Measurements from ENCODE around the gene RBCK1. TPM values are rescaled to one million over a fixed set of nuclear protein-coding genes. Genes with fewer than 3 reads are reported as not detected.

The RBCK1 gene
- total RNA-seq, 1 experiment from 2014 or later, result 115 TPM

DNA sequence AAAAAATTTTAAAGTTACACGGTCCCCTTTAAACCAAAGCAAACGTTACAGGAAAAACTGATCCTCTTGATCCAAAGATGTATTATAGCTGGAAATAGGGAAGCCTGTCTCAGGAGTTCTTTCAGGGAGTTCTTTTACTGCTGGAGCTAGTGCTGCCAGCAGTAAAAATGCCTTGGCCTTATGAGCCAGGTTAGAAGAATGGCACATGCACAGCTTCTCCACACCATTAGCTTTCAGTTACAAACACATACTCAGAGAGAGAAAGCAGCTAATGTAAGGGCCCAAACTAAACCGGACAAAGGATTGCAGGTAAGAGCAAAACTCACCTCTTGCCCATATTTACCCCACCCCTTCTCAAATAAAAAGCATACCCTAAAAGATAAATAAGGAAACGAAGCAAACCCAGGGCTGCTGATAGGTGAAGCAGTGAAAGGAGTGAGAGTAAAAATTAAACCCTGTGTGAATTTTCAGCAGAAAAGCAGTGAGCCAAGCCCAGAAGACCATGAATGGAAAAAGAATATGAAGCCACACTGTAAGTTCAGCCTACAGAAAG is 35.2 kb downstream of the RBCK1 start:
- no peaks in the 10 kb centered on the region for H3K4me1 ChIP-seq (ENCODE audit: insufficient read depth, low read length)
- H2AFZ ChIP-seq (ENCODE audit: low read length), result no peak overlapping the region
- ATAC-seq, result no peak
- H3K4me2 ChIP-seq (ENCODE audit: low read length), result no peak overlapping the region
- H3F3A ChIP-seq (ENCODE audit: low read length, unreplicated experiment), result no peaks in the 10 kb centered on the region
- H3K9ac ChIP-seq (ENCODE audit: low read length), result no peak overlapping the region
- ChIA-PET POLR2A (ENCODE audit: unreplicated experiment) (interaction anchor here (0.6 kb wide), 1 partner anchor 17 kb away, joined by 3 read pairs; no protein-coding TSS in a partner anchor), CTCF (no interaction called here)
- no peak for DNase-seq
- TF ChIP-seq EZH2 (IDR thresholded peaks at IDR 0.05; ENCODE audit: low read length, unreplicated experiment) (no peak), CTCF (conservative IDR thresholded peaks at IDR 0.05; ENCODE audit: low read depth, low read length) (no peak), EZH2phosphoT487 (IDR thresholded peaks at IDR 0.05; ENCODE audit: borderline replicate concordance, low read length) (no peak)
- peaks cover 8% of the 10 kb centered on the region; the same call in 1 of the 2 replicates for H3K79me2 ChIP-seq (ENCODE audit: low read length)
- no peak overlapping the region for H3K4me3 ChIP-seq (ENCODE audit: low read length)
- H3K27me3 ChIP-seq (ENCODE audit: low read length), result no peaks in the 10 kb centered on the region
- H3K36me3 ChIP-seq (ENCODE audit: low read depth, low read length), result peaks cover 56% of the 10 kb centered on the region
- H3K9me2 ChIP-seq (replicated peaks; ENCODE audit: low read length), result no peaks in the 10 kb centered on the region
- intact Hi-C loops (cut with micrococcal nuclease), result no loop called here
- H4K20me1 ChIP-seq (ENCODE audit: low read length), result no peaks in the 10 kb centered on the region
- H3K27ac ChIP-seq (ENCODE audit: low read length), result no peak overlapping the region
- H3K9me3 ChIP-seq (ENCODE audit: low read length), result no peaks in the 10 kb centered on the region
- no TSS peak for BruUV-seq (replicated peaks)

- no peak for DNase-seq
- no peaks in the 10 kb centered on the region for H3K9me3 ChIP-seq (ENCODE audit: low read length)
- H3K27ac ChIP-seq (ENCODE audit: low read length), result no peak overlapping the region
- no peaks in the 10 kb centered on the region for H3K9me2 ChIP-seq (replicated peaks; ENCODE audit: low read length)
- H3F3A ChIP-seq (ENCODE audit: low read length, unreplicated experiment), result no peaks in the 10 kb centered on the region
- no peak overlapping the region for H3K9ac ChIP-seq (ENCODE audit: low read length)
- H2AFZ ChIP-seq (ENCODE audit: low read length), result no peak overlapping the region
- no peak overlapping the region for H3K4me3 ChIP-seq (ENCODE audit: low read length)
- no peaks in the 10 kb centered on the region for H3K4me1 ChIP-seq (ENCODE audit: insufficient read depth, low read length)
- no peaks in the 10 kb centered on the region for H4K20me1 ChIP-seq (ENCODE audit: low read length)
- no peaks in the 10 kb centered on the region for H3K27me3 ChIP-seq (ENCODE audit: low read length)
- H3K36me3 ChIP-seq (ENCODE audit: low read depth, low read length), result peaks cover 52% of the 10 kb centered on the region
- POLR2A ChIA-PET (ENCODE audit: unreplicated experiment), result no interaction called here
- CTCF ChIA-PET, result no interaction called here
- BruUV-seq (replicated peaks), result TSS peak; percentile 9
- no peak overlapping the region for H3K4me2 ChIP-seq (ENCODE audit: low read length)
- no peak for TF ChIP-seq CTCF (conservative IDR thresholded peaks at IDR 0.05; ENCODE audit: low read depth, low read length)
- TF ChIP-seq EZH2phosphoT487 (IDR thresholded peaks at IDR 0.05; ENCODE audit: borderline replicate concordance, low read length), result no peak
- TF ChIP-seq EZH2 (IDR thresholded peaks at IDR 0.05; ENCODE audit: low read length, unreplicated experiment), result no peak
- ATAC-seq, result no peak
- peaks cover 8% of the 10 kb centered on the region; the same call in 1 of the 2 replicates for H3K79me2 ChIP-seq (ENCODE audit: low read length)
- intact Hi-C loops (cut with micrococcal nuclease), result no loop called here
These were observed 36.0 kb downstream of the RBCK1 start for GRCh38 chr20:444117-444516.

GRCh38 chr20:444862-445426 is 36.8 kb downstream of the RBCK1 start:
- BruUV-seq (replicated peaks), result no TSS peak
- ATAC-seq (peak; percentile 37), DNase-seq (peak; percentile 40)
- TF ChIP-seq EZH2phosphoT487 (IDR thresholded peaks at IDR 0.05; ENCODE audit: borderline replicate concordance, low read length), result no peak
- no peak for TF ChIP-seq EZH2 (IDR thresholded peaks at IDR 0.05; ENCODE audit: low read length, unreplicated experiment)
- no peak for TF ChIP-seq CTCF (conservative IDR thresholded peaks at IDR 0.05; ENCODE audit: low read depth, low read length)
- Histone ChIP-seq H3K27ac (ENCODE audit: low read length) (no peak overlapping the region), H3K36me3 (ENCODE audit: low read depth, low read length) (peaks cover 44% of the 10 kb centered on the region), H3K4me3 (ENCODE audit: low read length) (no peak overlapping the region), H3K9me3 (ENCODE audit: low read length) (no peaks in the 10 kb centered on the region), H2AFZ (ENCODE audit: low read length) (no peak overlapping the region), H4K20me1 (ENCODE audit: low read length) (no peaks in the 10 kb centered on the region), H3K9me2 (replicated peaks; ENCODE audit: low read length) (no peaks in the 10 kb centered on the region), H3F3A (ENCODE audit: low read length, unreplicated experiment) (no peaks in the 10 kb centered on the region), H3K9ac (ENCODE audit: low read length) (no peak overlapping the region), H3K4me1 (ENCODE audit: insufficient read depth, low read length) (no peaks in the 10 kb centered on the region), H3K79me2 (ENCODE audit: low read length) (peaks cover 15% of the 10 kb centered on the region), H3K4me2 (ENCODE audit: low read length) (no peak overlapping the region), H3K27me3 (ENCODE audit: low read length) (no peaks in the 10 kb centered on the region)
- POLR2A ChIA-PET (ENCODE audit: unreplicated experiment), result no interaction called here
- intact Hi-C loops (cut with micrococcal nuclease), result no loop called here
- CTCF ChIA-PET, result no interaction called here
